NCI-H2227 (cell line): Measurements from ENCODE around the gene KAZN.
A peak's percentile ranks its signal among the peaks of the same experiment; 100 is the strongest.

Experiments
- DNase-seq: peaks from one replicate; lab custom pipeline; 2025; ENCODE audit not compliant: unreplicated experiment; lab: John Stamatoyannopoulos, UW

KAZN gene

DNA sequence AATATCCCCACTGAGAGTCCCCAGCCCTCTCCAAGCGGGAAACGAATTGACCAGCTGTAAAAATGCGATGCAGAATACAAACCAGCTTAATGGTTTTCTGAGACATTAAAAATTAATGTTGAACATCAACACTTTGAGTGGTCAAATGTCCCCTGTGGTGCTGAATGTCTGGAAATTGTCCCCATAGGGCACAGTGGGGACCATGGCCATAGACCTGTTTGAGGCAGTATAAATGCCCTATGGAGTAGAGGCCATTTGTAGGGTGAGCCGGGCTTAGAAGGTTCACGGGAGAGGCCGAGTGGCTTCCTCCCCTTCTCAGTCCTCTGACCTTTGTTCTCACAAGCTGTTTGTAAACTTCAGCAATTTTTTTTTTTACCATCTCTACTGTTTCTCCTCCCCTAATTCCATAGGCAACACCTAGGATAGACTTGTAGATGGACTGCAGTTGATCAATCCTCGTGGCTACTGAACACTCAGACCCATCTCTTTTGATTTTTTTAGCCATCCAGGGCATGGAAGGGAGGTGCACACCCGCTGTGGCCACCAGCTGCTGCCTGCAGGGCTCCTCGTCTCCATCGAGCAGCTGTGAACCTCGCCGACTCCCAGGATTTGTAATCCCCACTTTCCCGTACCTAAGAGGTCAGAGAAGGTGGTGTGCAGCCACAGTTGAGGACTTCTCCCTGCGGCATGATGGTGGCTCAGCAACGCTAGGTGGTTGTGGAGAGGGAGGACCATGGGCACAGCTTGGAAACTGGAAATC is 41.0 kb downstream of the KAZN start:
- no peak for DNase-seq

DNA sequence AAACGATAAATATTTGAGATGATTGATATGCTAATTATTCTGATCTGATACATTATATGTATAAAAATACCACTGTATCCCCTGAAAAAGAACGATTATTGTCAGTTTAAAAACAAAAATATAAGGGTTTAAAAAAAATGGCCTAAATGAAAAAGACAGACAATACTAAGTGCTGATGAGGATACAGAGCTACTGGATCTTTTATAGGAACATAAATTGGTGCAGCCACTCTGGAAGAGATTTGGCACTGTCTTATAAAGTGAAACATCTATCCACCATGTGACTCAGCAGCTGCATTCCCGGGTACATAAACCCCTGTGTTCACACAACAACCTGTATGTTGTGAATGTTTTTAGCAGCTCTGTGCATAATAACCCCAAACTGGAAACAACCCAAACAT is 44.2 kb downstream of the KAZN start:
- DNase-seq, result no peak

DNA sequence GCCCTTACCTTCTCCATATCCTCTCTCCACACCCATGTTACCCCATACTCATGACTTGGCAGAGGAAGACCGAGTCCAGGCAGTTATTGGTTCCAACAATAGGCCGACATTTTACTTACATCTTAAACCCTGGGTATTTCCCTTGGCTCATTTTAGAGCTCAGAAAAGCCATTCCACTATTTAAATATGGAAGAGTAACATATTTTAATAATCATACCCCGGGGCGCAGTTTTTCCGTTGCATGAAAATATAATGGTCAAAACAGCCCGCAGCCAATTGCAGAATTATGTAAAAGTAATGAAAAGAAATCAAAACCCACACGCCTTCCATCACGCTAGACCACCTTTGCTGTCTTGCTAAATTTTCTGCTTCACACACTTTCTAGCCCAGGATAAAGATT is 48.5 kb downstream of the KAZN start:
- no peak for DNase-seq

DNA sequence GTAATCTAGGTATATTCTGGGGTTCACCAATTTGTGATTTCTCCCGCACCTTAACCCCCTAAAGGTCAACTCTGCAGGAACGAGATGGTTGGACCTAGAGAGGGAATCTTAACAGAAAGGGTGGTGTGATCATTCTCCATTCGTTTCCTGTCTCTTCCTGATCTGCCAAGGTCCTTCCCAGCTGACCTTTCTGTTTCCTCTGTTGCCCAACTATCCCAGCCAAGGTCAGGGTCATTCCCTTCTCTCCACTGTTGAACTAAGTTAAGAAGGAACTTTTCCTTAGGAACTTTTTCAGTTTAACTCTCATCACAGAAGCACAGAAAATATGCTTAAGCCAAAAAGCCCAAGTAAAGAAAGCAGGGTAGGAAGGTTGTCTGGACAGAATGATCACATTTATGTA is 49.3 kb downstream of the KAZN start:
- no peak for DNase-seq

DNA sequence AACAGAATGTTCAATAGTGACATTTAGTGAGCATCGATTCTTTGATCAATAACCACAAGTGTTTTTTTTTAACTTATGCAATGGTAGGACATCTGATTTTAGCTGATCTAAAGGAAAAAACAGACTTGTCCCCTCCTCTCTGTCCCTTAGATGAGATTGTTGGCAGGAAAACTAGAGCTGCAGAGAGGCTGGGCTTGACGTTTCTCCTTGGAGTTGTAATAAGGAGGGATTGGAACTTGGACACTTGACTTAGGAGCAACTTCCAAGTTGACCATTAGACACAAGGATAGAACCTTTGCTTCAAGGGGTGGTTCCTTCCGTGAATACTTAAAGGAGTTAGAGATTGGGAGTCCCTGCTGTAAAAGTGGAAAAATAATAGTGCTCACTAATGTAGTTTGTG is 49.9 kb downstream of the KAZN start:
- no peak for DNase-seq

DNA sequence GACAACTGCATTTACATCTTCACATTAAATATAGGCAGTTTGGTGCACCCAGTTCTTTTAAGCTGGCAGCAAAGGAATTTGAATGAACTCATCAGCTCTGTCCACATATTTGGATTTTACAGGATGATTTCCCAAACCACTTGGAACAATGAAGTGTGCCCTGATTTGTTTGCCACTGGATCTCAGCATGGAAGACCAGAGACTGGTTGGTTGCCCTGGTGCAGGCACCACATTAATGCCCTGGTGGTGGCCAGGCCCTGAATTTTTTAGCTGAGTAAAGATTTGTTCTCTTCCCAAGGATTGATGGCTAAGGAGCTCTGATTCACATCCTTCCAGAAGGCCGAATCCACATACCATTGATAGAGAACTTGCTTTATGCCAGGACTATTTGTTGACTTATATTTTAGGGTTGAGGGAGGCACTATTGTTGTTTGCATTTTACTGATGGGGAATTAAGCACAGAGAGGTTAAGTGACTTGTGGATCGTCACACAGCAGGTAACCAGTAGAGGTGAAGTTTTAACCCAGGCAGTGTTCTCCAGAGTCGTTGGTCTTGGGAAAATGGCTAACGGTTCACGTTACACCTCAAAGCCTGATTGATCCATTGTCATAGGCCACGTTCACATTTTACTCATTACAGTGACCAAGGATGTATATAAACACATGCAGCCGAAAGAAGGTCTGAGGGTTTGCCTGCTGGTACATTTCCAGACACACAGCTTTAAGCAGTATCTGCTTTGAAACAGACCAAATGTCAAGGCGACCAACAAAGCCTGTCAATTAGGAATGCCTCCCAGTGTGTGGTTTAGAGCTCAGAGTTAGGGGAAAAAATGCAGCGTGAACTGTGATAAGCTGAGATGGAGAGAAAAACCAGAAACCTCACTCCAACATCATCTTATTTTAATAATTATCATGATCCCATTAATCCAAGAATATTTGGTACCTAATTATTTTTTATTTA is 50.7 kb downstream of the KAZN start:
- no peak for DNase-seq

DNA sequence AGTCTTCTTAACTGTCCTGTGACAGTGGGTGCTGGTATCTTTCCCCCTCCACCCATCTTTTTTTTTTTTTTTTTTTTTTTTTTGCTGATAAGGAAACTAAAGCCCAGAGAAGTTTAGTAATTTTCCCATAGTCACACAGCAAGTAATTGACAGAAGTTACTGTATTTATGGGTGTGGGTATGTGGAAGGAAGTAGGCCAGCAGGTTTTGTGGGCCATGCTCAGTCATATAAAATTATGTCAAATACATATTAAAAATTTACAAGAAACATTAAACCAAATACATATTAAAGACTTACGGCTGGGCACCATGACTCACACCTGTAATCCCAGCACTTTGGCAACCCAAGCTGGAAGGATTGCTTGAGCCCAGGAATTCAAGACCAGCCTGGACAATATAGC is 51.5 kb downstream of the KAZN start:
- no peak for DNase-seq

DNA sequence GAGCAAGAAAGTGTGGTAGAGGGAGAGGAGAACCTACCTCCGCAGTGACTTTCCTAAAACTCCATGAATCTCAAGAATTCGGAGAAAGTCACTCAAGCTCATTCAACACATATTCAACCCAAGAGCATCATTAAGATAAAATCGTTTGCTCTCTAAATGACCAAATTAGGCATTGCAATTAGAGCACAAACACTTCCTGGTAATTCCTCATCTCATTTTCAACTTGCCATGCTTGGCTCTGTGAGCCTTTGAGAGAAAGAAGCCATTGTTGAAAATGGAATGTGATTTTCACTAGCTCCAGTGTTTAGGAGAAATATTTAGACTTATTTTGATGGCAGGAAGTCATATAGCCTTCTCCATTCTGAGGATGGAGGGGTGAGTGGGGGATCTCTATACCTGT is 52.5 kb downstream of the KAZN start:
- DNase-seq, result no peak

DNA sequence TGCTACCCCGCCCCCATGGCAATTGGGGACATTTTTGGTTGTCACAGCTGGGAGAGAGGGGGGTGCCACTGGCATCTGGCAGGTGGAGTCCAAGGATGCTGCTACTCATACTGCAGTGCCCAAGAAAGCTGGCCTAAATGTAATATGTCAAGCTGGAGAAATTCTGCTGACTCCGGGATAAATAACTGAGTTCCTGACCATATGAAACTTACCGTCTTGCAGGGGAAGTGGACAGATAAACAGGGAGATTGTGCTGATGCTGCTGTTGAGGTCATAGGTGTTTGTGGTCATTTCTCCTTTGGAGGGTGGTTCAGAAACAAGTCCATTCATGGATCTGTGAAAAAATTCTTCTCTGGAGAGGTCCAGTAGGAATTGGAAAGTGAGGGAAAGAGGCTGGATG is 54.4 kb downstream of the KAZN start:
- DNase-seq, result no peak

DNA sequence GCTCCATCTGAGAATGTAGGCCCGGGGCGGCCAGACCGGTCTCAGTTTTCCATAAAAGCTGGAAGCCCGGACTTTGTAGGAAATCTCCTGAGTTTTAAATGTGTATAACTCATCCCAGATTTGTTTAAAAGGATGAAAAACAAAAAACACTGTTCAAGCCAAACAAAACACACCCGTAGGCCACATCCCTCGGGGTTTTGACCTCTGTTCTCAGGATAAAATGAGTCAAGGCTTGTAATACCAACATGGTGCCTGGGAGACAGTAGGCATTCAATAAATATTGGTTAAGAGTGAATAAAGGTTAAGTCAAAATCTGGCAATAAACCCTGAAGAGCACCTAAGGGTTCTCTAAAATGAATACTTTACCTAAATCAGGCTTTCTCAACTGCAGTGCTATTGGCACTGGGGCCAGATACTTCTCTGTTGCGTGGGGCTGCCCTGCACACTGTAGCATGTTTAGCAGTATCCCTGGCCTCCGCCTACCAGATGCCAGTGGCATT is 55.0 kb downstream of the KAZN start:
- no peak for DNase-seq

DNA sequence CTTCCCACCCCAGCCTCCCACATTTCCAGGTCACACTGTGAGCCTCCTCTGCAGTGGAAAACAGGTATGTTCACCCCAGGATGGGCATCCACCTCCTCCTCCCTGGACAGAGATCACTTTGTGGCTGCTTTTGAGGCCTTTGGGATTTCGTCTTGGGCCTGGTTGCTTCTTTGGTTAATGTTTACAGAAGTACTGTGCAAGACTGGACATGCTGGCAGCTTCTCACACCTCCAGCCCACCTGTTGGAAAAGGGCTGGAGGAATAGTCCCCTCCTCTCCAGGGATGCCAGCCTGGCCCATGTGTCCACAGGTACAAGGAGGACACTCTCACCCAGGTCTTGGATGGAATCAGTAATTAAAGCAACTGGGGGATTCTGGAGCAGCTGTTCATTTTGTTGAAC is 56.1 kb downstream of the KAZN start:
- no peak for DNase-seq

DNA sequence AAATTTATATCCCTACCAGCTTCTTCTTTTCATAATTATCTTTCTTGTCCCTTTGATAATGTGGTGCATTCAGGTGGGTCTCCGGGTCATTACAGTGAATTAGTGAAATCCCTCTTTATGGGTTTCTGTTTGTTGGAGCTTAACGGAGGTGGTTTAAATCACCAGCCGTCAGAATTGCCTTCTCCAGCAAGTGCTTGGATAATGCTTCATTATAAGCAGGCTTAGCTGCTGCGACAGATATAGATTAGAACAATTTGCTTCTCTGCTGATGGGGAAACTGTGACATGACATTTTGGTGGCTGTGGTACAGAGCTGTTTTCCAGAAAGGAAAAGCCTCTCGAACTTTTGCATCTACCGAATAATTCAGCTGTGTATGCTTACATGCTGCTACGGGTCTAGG is 56.9 kb downstream of the KAZN start:
- no peak for DNase-seq

DNA sequence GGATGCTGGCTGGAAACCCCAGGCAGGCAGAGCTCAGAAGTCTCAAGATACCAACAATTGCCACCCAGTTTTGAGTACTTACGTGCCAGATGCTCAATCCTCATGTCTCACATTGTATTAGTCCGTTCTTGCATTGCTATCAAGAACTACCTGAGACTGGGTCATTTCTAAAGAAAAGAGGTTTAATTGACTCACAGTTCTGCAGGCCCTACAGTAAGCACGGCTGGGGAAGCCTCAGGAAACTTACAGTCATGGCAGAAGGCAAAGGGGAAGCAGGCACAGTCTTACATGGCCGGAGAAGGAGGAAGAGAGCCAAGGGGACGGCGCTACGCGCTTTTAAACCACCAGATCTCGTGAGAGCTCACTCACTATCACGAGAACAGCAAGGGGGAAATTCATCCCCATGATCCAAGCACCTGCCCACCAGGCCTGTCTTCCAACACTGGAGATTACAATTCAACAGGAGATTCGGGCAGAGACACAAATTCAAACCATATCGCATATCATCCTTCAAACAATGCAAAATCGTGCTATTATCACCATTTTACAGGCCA is 58.0 kb downstream of the KAZN start:
- no peak for DNase-seq

DNA sequence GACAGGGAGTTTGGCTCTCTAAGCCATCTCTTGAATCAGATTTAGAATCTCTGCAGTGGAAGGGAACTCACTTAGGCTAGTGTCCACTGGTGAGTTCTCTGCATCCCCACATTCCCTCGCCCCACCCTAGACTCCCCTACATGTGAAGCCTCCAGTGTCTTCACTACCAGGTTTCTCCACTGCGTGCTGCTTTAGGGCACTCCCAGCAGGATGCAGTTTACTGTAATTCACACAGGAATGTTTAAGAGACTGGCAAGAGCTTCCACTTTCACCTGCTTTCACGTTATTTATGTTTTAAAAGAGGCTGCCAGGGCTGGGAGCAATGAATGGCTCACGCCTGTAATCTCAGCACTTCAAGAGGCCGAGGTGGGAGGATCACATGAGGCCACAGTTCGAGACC is 60.2 kb downstream of the KAZN start:
- peak; percentile 21 for DNase-seq

DNA sequence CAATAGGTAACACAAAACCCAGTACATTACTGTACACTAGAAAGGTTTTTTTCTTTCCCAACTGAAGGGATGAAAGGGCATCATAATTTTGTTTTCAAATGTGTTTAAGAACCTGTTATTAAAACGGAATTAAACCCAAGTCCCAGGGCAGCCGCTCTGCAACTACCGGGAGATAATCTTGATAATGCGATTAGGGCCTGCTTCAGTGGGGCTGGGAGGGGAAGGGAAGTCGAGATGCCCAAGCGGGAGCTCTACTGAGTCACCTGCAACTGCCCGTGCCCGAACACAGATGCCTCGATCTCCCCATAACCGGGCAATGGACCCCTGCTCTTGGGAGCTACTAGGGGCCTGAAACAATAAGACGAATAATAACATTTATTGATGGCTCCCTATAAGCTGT is 61.4 kb downstream of the KAZN start:
- peak; percentile 61 for DNase-seq

DNA sequence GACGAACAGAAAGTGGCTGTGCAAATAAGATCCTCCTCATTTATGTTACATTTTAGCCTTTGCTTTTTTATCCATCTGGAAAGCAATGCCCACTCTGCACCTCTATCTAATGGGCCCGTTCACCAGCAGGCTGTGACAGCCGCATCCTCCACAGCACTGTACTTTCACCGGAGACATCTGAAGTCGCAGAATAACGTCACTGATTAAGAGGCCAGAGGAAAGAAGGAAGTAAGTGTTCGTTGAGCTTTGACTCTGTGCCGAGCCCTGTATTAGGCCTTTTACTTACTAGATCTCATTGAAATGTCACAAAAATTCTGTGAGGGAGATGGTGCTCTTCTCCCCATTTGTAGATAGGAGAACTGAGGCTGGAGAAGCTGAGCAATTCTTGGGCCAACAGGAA is 62.3 kb downstream of the KAZN start:
- no peak for DNase-seq

DNA sequence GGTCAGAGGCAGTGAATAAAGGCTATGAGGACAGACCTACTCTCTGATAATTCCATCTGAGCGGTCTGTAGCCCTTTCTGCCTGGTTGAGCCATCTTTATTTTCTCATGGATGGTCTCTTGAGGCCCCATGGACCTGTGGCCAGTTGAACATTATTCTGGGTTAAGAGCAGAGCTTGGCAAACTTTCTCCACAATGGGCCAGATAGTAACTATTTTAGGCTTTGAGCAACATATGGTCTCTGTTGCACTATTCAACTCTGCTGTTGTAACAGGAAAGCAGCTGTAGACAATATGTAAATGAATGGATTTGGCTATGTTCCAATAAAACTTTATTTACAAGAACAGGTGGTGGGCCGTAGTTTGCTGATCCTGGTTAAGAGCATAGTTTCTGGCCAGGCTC is 62.7 kb downstream of the KAZN start:
- no peak for DNase-seq

DNA sequence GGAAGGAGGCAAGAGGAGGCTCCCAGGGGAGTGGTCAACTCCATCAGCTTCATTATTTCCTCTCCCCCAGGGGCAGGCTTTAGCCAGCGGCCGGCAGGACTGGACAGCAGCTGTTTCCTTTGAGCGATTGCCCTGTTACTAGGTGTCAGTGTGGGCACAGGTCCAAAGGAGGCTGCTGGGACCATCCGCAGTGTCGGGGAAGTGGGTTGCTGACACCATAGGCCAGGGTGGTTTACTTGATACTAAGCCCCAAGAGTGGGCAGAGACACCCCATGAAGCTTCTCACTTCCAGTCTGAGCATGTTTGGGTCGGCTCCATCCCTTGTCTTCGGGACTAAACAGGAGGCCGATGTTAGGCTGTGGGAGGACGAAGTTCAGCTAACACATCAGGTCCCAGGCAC is 63.6 kb downstream of the KAZN start:
- no peak for DNase-seq

DNA sequence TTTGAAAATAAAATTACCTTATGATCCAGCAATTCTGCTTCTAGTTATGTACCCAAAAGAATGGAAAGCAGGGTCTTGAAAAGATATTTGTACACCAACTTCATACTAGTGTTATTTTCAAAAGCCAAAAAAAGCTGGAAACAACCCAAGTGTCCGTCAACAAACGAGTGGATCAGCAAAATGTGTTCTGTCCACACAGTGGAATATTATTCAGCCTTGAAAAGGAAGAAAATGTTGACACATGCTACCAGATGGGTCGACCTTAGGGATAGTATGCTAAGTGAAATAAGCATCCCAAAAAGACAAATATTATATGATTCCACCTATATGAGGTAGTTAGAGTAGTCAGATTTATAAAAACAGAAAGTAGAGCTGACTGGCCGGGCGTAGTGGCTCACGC is 65.3 kb downstream of the KAZN start:
- no peak for DNase-seq

DNA sequence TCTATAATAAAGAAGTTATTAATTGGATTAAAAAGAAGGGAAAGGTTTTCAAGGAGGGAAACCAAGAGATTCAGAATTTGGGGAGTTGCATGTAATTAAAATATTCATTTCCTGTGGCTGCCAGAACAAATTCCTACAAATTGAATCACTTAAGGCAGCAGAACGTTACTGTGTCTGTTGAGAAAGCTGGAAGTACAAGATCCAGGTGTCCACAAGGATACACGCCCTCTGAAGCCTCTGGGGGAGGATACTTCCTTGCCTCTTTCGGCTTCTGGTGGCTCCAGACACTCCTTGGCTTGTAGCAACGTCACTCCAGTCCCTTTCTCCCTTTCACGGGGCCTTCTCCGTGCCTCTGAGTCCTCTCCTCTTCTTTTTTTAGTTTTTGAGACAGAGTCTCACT is 67.9 kb downstream of the KAZN start:
- no peak for DNase-seq

DNA sequence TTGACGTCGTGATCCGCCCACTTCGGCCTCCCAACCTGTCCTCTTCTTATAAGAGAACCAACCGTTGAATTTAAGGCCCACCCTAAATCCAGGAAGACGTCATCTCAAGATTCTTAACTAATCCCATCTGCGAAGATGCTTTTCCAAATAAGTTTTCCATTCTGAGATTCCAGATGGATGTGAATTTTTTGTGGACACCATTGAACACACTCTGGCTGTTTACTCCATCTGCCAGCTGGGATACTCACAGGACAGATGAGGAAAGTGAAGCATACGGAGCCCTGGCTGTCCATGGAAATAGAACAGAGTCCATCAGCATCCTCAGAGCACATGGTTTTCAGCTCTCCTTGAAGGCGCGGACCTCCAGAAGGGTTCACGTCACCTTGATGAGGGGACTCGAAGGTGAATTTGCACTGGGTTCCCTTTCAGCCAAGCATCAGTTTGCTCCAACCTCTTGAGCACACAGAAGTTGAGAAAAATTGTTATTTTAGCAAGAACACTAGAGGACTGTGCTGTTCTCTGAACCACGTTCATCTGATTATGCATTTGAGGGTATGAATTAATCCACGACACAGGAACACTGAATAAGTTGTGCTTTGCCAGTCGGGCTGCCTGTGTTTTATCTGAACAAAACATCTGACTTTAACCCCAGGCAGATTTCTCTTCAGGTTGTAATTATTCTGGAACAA is 68.6 kb downstream of the KAZN start:
- no peak for DNase-seq
